NT2/D1 (cell line): ENCODE data around the gene FHOD1.

Experiments used
- DNase-seq: peaks from one replicate; pipeline ENCODE4 v3.0.0-alpha.2; 2011; ENCODE audit warnings: low read depth, low spot score
- H3K27me3 ChIP-seq: 2 replicates; pipeline ENCODE4 v1.6.0; 2011; ENCODE audit warnings: mild to moderate bottlenecking; ENCODE audit not compliant: insufficient read length, insufficient read depth
- H3K36me3 ChIP-seq: 2 replicates; pipeline ENCODE4 v1.6.1; 2011; ENCODE audit warnings: mild to moderate bottlenecking, low read length, mixed read lengths; ENCODE audit not compliant: insufficient read depth, insufficient read length
- H3K4me1 ChIP-seq: 2 replicates; pipeline ENCODE4 v1.5.1; 2011; ENCODE audit not compliant: insufficient read depth, insufficient read length
- H3K4me3 ChIP-seq: 2 replicates; pipeline ENCODE4 v1.5.1; 2011; ENCODE audit warnings: low read depth; ENCODE audit not compliant: insufficient read length
- H3K9ac ChIP-seq: 2 replicates; pipeline ENCODE4 v1.6.0; 2011; ENCODE audit warnings: low read depth; ENCODE audit not compliant: insufficient read length
- H3K9me3 ChIP-seq: 2 replicates; pipeline ENCODE4 v1.5.1; 2011; ENCODE audit warnings: mild to moderate bottlenecking, low read length; ENCODE audit not compliant: insufficient read depth
- SUZ12 ChIP-seq: IDR thresholded peaks from 2 replicates; pipeline ENCODE4 v1.6.1; 2011; ENCODE audit not compliant: insufficient read length, insufficient read depth; ENCODE audit errors: extremely low read depth
- YY1 ChIP-seq: IDR thresholded peaks from 2 replicates; pipeline ENCODE4 v1.6.1; 2011; ENCODE audit not compliant: insufficient read length, insufficient read depth
- ZNF274 ChIP-seq: IDR thresholded peaks from 2 replicates; pipeline ENCODE4 v1.6.1; 2011; ENCODE audit warnings: mild to moderate bottlenecking, low read depth, low read length

FHOD1 gene

DNA sequence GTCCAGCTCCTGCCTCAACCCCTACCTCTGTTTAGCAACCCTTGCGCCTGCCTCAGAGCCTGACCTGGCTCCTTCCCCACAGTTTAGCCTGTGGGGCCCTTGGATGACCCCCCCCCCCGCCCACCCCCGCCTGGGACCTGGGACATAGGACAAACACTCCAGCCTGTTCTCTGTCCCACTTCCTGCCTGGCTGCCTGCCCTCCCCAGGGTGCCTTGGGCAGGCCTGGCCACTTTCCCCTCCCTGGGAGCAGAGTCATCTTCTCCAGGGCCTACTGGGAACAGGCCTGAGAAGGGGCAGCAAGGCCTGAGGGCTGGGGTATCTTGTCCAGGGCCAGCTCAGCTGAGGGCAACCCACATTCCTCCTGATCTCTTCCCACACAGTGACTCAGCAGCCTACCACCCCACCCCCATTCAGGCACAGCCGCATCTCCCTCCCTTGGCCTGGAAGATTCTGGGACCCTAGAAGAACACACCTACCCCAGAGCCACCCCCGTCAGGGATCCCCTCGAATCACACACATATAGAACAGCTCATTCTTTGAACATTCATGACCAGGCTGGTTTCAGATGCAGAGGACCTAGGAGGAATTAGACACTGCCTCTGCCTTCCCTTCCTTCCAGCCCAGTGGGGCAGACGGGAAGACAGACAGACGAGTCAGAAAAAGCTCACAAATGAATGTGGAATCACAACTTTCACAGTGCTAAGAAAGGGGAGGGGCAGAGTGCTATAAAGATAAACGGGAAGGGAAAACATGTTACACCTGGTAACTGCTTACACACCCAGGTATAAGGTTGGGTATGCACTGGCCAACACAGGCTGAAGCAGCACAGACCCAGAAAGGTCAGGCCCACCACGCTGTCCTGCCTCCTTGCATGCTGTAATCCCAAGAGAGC is 6.0 kb downstream of the FHOD1 start:
- Histone ChIP-seq H3K4me1 (peaks cover 37% of the 10 kb centered on the region), H3K9ac (peak overlapping the region; percentile 23), H3K4me3 (no peak overlapping the region), H3K9me3 (no peaks in the 10 kb centered on the region), H3K27me3 (no peaks in the 10 kb centered on the region), H3K36me3 (peaks cover 37% of the 10 kb centered on the region)
- DNase-seq = peak; percentile 54
- TF ChIP-seq YY1 = no peak
- TF ChIP-seq ZNF274 = no peak
- TF ChIP-seq SUZ12 = no peak

GRCh38 chr16:67240506-67240905 is 6.8 kb downstream of the FHOD1 start:
- no peak overlapping the region for H3K9ac ChIP-seq
- no peaks in the 10 kb centered on the region for H3K9me3 ChIP-seq
- no peaks in the 10 kb centered on the region for H3K27me3 ChIP-seq
- peaks cover 42% of the 10 kb centered on the region for H3K4me1 ChIP-seq
- DNase-seq = no peak
- H3K36me3 ChIP-seq = peaks cover 44% of the 10 kb centered on the region
- no peak for TF ChIP-seq ZNF274
- no peak for TF ChIP-seq YY1
- TF ChIP-seq SUZ12 = no peak
- H3K4me3 ChIP-seq = no peak overlapping the region

GRCh38 chr16:67238806-67239470 is 8.3 kb downstream of the FHOD1 start:
- TF ChIP-seq ZNF274 = no peak
- TF ChIP-seq YY1 = no peak
- no peak for DNase-seq
- H3K4me1 ChIP-seq = peaks cover 28% of the 10 kb centered on the region
- no peak overlapping the region for H3K4me3 ChIP-seq
- no peaks in the 10 kb centered on the region for H3K9me3 ChIP-seq
- H3K27me3 ChIP-seq = no peaks in the 10 kb centered on the region
- H3K9ac ChIP-seq = no peak overlapping the region
- peaks cover 60% of the 10 kb centered on the region for H3K36me3 ChIP-seq

DNA sequence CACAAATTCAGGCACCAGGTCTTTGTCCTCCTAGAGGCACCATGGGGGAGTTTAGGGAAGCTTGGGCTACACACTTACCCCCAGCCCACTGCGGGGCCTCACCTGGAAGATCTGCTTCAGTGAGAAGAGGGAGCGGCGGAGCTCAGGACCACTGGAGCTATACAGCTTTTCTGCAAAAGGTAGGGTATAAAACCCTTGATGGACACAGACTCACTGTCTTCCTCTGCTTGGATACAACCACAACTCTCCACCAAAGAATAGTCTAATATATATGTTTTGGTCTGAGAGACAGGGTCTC is 9.1 kb downstream of the FHOD1 start:
- no peak overlapping the region for H3K9ac ChIP-seq
- DNase-seq = no peak
- peaks cover 66% of the 10 kb centered on the region for H3K36me3 ChIP-seq
- no peak overlapping the region for H3K4me3 ChIP-seq
- no peaks in the 10 kb centered on the region for H3K9me3 ChIP-seq
- H3K27me3 ChIP-seq = no peaks in the 10 kb centered on the region
- H3K4me1 ChIP-seq = peaks cover 24% of the 10 kb centered on the region
- no peak for TF ChIP-seq SUZ12

- H3K9ac ChIP-seq = no peak overlapping the region
- DNase-seq = no peak
- TF ChIP-seq ZNF274 = no peak
- no peak for TF ChIP-seq SUZ12
- TF ChIP-seq YY1 = no peak
- peaks cover 67% of the 10 kb centered on the region for H3K36me3 ChIP-seq
- H3K9me3 ChIP-seq = no peaks in the 10 kb centered on the region
- H3K4me1 ChIP-seq = peaks cover 24% of the 10 kb centered on the region
- H3K27me3 ChIP-seq = no peaks in the 10 kb centered on the region
- no peak overlapping the region for H3K4me3 ChIP-seq
These were observed 9.6 kb downstream of the FHOD1 start for GRCh38 chr16:67237396-67238277.

DNA sequence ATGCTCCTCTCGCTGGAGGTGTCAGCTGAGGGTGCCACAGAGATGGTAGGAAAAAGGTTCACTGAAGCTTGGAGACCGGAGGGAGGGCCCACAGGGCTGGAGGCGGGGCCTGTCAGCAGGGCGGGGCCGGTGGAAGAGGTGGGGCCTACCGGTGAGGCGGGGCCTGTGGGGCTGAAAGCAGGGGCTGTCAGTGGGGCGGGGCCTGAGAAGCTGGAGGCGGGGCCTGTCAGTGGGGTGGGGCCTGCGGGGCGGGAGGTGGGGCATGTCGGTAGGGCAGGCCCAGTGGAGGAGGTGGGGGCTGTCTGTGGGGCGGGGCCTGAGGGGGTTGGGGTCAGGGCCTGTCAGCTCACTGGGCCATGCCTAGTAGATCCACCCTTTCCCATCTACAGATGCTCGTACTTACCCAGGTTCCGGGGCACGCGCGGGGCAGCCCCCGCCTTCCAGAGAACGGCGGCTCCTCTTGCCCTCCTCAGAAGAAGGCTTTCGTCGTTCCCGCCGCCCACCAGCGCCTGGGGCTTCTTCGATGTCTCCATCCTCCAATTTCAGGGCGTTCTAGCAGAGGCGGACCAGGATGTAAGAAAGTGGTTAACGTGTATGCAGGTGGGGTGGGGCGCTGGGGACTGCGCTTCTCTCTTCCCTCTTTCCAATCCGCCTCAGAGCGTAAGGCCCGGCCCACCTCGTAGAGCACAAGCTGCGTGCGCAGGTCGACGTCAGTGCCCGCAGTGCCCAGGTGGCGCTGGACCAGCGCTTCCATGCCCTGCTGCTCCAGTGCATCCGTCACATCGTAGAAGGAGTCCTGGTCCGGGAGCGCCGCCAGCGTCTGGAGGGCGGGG is 10.5 kb downstream of the FHOD1 start:
- Histone ChIP-seq H3K36me3 (peaks cover 72% of the 10 kb centered on the region), H3K4me3 (no peak overlapping the region), H3K27me3 (no peaks in the 10 kb centered on the region), H3K4me1 (peaks cover 19% of the 10 kb centered on the region), H3K9me3 (no peaks in the 10 kb centered on the region), H3K9ac (peak overlapping the region; percentile 2)
- DNase-seq = peak; percentile 68
- no peak for TF ChIP-seq YY1
- TF ChIP-seq ZNF274 = no peak
- no peak for TF ChIP-seq SUZ12
